Prostate gland (tissue), 2 donors: Measurements from ENCODE around the gene IL4.

Experiments used
- POLR2A ChIP-seq: fragments of 450-650 bp; IDR thresholded peaks from one replicate; pipeline ENCODE4 v1.6.1; 2016; ENCODE audit warnings: antibody characterized with exemption, mild to moderate bottlenecking
- POLR2AphosphoS5 ChIP-seq: sonication (generic); formaldehyde crosslinking; IDR thresholded peaks from one replicate; pipeline ENCODE4 v1.6.1; 2017; ENCODE audit warnings: antibody characterized with exemption
- TF ChIP-seq, protein P1 (sequence below), 4 experiments: fragments of 200-600 bp in 2 of 4; fragments of 450-650 bp in 2 of 4; sonication (generic) in 2 of 4; IDR thresholded peaks; 1 replicate in 3 of 4; 2 replicates in 1 of 4; pipeline ENCODE4 v1.5.1; 2016 to 2019; ENCODE audit warnings: antibody characterized with exemption in 4 of 4, mild to moderate bottlenecking in 2 of 4, moderate library complexity in 2 of 4

DNA sequence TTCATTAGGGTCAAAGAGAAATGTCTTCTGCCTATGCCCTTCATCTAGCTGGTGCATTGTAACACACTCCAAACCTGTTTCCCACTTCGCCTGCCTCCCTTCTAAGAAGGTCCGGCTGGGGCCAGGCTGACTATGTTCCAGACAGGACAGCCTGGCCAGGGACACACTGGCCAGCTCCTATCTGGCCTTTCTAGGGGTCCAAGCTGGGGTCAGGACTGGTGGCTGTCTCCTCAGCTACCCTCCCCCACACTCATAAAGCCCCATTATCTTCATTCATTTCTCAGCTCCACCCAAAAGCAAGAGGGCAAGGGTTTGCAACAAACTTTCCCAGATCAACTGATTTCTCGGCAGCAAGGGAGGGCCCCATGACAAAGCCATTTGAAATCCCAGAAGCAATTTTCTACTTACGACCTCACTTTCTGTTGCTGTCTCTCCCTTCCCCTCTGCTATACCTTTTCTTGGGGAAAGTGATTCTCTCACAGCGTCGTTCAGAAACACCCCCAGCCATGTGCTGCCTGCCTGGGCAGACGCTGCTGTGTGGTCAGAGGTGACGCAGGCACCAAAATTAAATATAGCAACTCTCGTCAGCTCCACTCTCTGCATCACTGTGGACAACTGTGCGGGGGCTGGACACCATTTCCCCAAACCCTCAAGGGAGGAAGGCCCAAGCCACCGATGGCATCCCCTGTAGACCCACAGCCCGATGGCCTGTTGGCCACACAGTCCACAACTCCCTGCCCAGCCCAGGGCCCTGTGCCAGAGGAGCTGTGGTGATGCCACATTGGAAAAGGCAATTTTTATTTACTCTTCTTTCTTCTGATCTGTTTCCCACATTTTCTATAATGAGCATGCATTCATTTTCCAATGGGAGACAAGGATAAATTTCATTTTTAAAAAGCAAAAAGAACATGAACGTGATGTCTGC is 9.8 kb upstream of the IL4 start:
- TF ChIP-seq, protein P1, sequence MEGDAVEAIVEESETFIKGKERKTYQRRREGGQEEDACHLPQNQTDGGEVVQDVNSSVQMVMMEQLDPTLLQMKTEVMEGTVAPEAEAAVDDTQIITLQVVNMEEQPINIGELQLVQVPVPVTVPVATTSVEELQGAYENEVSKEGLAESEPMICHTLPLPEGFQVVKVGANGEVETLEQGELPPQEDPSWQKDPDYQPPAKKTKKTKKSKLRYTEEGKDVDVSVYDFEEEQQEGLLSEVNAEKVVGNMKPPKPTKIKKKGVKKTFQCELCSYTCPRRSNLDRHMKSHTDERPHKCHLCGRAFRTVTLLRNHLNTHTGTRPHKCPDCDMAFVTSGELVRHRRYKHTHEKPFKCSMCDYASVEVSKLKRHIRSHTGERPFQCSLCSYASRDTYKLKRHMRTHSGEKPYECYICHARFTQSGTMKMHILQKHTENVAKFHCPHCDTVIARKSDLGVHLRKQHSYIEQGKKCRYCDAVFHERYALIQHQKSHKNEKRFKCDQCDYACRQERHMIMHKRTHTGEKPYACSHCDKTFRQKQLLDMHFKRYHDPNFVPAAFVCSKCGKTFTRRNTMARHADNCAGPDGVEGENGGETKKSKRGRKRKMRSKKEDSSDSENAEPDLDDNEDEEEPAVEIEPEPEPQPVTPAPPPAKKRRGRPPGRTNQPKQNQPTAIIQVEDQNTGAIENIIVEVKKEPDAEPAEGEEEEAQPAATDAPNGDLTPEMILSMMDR (IDR thresholded peaks at IDR 0.05) = no peak
- TF ChIP-seq POLR2AphosphoS5 = no peak
- no peak for TF ChIP-seq POLR2A
